ENCODE results near the gene VAC14.

VAC14 gene

DNA sequence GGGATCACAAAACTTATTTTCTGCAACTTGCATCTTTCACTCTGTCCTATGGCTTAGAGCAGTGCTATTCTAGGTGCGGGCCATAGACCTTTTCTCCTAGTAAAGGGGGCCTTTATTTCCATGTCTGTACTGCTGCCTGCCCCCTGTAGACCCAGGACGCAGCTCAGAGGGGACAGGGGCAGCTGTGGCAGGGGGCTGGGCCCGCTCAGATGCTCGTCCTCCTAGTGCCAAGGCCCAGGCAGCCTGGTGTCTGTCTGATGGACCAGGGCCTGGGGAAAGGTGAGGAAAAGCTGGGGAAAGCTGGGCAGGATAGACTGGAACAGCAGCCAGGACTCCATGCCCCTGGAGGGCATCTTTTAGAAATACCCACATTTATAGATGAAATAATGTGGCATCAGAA, 25.6 kb downstream of the VAC14 start:
- DNase-seq = no peak
- Histone ChIP-seq H3K9ac (ENCODE audit: low read length) (no peak overlapping the region), H3K79me1 (ENCODE audit: low read length) (no peaks in the 10 kb centered on the region), H4K8ac (ENCODE audit: low read depth, low read length) (no peak overlapping the region), H3K79me2 (ENCODE audit: control insufficient read depth, insufficient read depth, low read length) (no peaks in the 10 kb centered on the region), H2BK5ac (ENCODE audit: low read length) (no peak overlapping the region), H3K36me3 (ENCODE audit: control insufficient read depth, insufficient read depth, low read length) (no peaks in the 10 kb centered on the region), H2BK15ac (replicated peaks; ENCODE audit: low read depth) (no peak overlapping the region), H2BK120ac (ENCODE audit: low read depth, low read length) (no peak overlapping the region), H3K27ac (ENCODE audit: low read depth, low read length) (no peak overlapping the region), H3K27me3 (ENCODE audit: insufficient read depth, low read length, poor library complexity) (no peaks in the 10 kb centered on the region), H3K56ac (ENCODE audit: low read length) (no peak overlapping the region), H3K4me1 (ENCODE audit: control insufficient read depth, low read depth, low read length) (no peaks in the 10 kb centered on the region), H3K4ac (ENCODE audit: low read depth, low read length) (no peak overlapping the region), H3K23ac (ENCODE audit: low read length) (no peak overlapping the region), H3K4me2 (ENCODE audit: low read length) (no peak overlapping the region), H3K4me3 (ENCODE audit: low read length) (no peak overlapping the region), H4K5ac (ENCODE audit: low read length) (no peak overlapping the region), H3K18ac (ENCODE audit: low read length) (no peak overlapping the region), H2AK5ac (ENCODE audit: low read length) (no peak overlapping the region)
- WGBS (ENCODE audit: extremely low coverage, insufficient coverage, low lambda C conversion rate) = no CpG with 5 or more reads among the region's 4 CpGs

DNA sequence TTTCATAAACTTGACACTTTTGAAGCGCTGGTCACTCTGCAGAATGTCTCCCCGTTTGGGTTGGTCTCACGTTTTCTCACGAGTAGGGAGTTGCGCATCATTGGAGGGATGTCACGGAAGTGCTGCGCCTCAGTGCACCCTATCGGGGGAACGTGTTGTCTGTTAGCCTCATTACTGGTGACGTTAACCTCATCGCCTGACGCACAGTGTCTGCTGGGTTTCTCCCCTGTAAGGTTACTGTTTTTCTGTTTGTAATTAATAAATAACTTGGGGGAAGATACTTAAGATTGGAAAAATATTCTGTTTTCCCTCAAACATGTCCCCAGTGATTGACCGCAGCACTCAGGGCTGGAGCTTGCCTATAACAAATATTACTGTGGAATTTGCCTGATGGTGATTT, 26.7 kb downstream of the VAC14 start:
- Histone ChIP-seq H2AK5ac (ENCODE audit: low read length) (no peak overlapping the region), H3K23ac (ENCODE audit: low read length) (no peak overlapping the region), H3K4me1 (ENCODE audit: control insufficient read depth, low read depth, low read length) (no peaks in the 10 kb centered on the region), H4K5ac (ENCODE audit: low read length) (no peak overlapping the region), H3K27me3 (ENCODE audit: insufficient read depth, low read length, poor library complexity) (no peaks in the 10 kb centered on the region), H2BK120ac (ENCODE audit: low read depth, low read length) (no peak overlapping the region), H3K79me2 (ENCODE audit: control insufficient read depth, insufficient read depth, low read length) (no peaks in the 10 kb centered on the region), H2BK15ac (replicated peaks; ENCODE audit: low read depth) (no peak overlapping the region), H3K18ac (ENCODE audit: low read length) (no peak overlapping the region), H3K4me3 (ENCODE audit: low read length) (no peak overlapping the region), H3K36me3 (ENCODE audit: control insufficient read depth, insufficient read depth, low read length) (no peaks in the 10 kb centered on the region), H3K56ac (ENCODE audit: low read length) (no peak overlapping the region), H3K4me2 (ENCODE audit: low read length) (no peak overlapping the region), H3K27ac (ENCODE audit: low read depth, low read length) (no peak overlapping the region), H3K4ac (ENCODE audit: low read depth, low read length) (no peak overlapping the region), H3K79me1 (ENCODE audit: low read length) (no peaks in the 10 kb centered on the region), H3K9ac (ENCODE audit: low read length) (no peak overlapping the region), H2BK5ac (ENCODE audit: low read length) (no peak overlapping the region), H4K8ac (ENCODE audit: low read depth, low read length) (no peak overlapping the region)
- no CpG with 5 or more reads among the region's 13 CpGs for WGBS (ENCODE audit: extremely low coverage, insufficient coverage, low lambda C conversion rate)
- DNase-seq = no peak

DNA sequence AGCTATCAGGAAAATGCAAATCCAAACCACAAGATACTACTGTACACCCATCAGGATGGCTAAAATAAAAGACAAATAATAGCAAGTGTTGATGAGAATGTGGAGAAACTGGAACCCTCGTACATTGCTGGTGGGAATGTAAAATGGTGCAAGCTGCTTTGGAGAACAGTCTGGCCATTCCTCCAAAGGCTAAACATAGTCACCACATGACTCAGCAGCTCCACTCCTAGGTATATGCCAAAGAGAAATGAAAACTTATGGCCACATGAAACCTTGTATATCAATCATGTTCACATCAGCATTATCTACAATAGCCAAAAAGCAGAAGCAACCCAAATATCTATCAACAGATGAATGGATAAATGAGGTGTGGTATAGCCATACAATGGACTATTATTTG, 28.5 kb downstream of the VAC14 start:
- no peak overlapping the region for H3K18ac ChIP-seq (ENCODE audit: low read length)
- H3K36me3 ChIP-seq (ENCODE audit: control insufficient read depth, insufficient read depth, low read length) = no peaks in the 10 kb centered on the region
- no peak overlapping the region for H2BK5ac ChIP-seq (ENCODE audit: low read length)
- no peak overlapping the region for H3K4ac ChIP-seq (ENCODE audit: low read depth, low read length)
- H3K23ac ChIP-seq (ENCODE audit: low read length) = no peak overlapping the region
- DNase-seq = no peak
- H3K79me2 ChIP-seq (ENCODE audit: control insufficient read depth, insufficient read depth, low read length) = no peaks in the 10 kb centered on the region
- H2AK5ac ChIP-seq (ENCODE audit: low read length) = no peak overlapping the region
- H4K8ac ChIP-seq (ENCODE audit: low read depth, low read length) = no peak overlapping the region
- WGBS (ENCODE audit: extremely low coverage, insufficient coverage, low lambda C conversion rate) = no CpG with 5 or more reads among the region's 1 CpG
- H2BK120ac ChIP-seq (ENCODE audit: low read depth, low read length) = no peak overlapping the region
- no peak overlapping the region for H3K27ac ChIP-seq (ENCODE audit: low read depth, low read length)
- H3K4me2 ChIP-seq (ENCODE audit: low read length) = no peak overlapping the region
- H3K4me3 ChIP-seq (ENCODE audit: low read length) = no peak overlapping the region
- H3K4me1 ChIP-seq (ENCODE audit: control insufficient read depth, low read depth, low read length) = no peaks in the 10 kb centered on the region
- H3K9ac ChIP-seq (ENCODE audit: low read length) = no peak overlapping the region
- no peak overlapping the region for H4K5ac ChIP-seq (ENCODE audit: low read length)
- H2BK15ac ChIP-seq (replicated peaks; ENCODE audit: low read depth) = no peak overlapping the region
- H3K56ac ChIP-seq (ENCODE audit: low read length) = no peak overlapping the region
- H3K79me1 ChIP-seq (ENCODE audit: low read length) = no peaks in the 10 kb centered on the region
- H3K27me3 ChIP-seq (ENCODE audit: insufficient read depth, low read length, poor library complexity) = no peaks in the 10 kb centered on the region

DNA sequence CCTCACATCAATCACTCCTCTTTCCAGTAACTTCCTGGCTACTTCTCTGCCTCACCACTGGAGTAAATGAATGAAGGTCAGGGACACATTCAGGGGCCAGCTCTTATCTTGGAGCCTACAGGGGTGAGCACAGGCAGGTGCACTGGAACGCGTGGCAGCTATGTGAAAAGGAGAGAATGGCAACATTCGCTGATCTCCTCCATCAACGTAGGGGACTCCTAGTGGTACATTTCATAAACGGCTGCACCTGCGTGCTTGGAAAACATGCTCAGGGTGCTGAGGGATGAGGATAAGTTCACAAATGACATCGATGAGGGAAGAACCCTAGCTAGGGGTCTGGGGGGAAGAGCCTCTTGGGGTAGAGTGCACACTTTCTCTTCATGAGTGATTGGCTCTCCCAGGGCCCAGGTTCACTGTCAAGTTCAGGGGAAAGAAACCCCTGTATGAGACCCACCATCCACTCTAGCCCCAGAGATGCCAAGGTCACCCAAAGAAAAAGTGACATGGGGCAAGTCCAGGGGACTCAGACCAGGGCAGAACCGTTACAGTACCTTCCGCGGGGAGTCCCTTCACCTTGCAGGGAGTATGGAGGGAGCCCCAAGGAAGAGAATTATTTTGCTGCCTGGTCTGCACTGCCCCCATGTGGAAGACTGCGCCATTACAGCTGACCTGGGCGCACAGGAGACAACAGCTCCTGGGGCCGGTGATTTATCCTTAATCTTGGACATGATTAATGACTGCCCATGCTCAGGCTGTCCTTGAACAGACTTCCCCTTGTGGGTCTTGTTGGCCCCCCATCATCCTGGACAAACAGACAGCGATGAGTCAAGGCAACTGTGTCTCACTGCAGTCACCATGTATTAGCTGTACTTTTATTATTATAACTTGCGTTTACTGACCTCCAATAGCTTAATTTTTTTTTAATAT, 30.1 kb downstream of the VAC14 start:
- no peak overlapping the region for H2BK5ac ChIP-seq (ENCODE audit: low read length)

DNA sequence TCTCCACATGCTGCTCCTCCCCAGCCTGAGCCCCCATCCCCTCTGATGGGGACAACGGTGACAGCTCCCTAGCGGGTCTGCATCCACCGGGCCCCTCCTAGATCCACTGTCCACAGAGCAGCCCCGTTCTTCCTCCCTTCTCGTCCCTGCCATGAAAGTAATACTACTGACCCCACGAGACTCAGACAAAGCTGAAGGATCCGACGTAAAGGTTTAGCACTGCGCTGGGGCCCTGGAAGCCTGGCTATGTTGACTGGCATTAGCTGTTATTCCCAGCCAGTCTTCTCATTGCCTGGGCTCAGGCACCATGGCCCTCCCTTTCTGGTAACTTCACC, 30.7 kb downstream of the VAC14 start:
- Histone ChIP-seq H2BK120ac (ENCODE audit: low read depth, low read length) (no peak overlapping the region), H3K56ac (ENCODE audit: low read length) (no peak overlapping the region), H2AK5ac (ENCODE audit: low read length) (no peak overlapping the region), H4K8ac (ENCODE audit: low read depth, low read length) (no peak overlapping the region), H3K4me3 (ENCODE audit: low read length) (no peak overlapping the region), H3K27ac (ENCODE audit: low read depth, low read length) (no peak overlapping the region), H3K79me1 (ENCODE audit: low read length) (no peaks in the 10 kb centered on the region), H3K4ac (ENCODE audit: low read depth, low read length) (no peak overlapping the region), H2BK15ac (replicated peaks; ENCODE audit: low read depth) (no peak overlapping the region), H3K4me2 (ENCODE audit: low read length) (no peak overlapping the region), H4K5ac (ENCODE audit: low read length) (no peak overlapping the region), H3K23ac (ENCODE audit: low read length) (no peak overlapping the region), H3K27me3 (ENCODE audit: insufficient read depth, low read length, poor library complexity) (no peaks in the 10 kb centered on the region), H2BK5ac (ENCODE audit: low read length) (no peak overlapping the region), H3K4me1 (ENCODE audit: control insufficient read depth, low read depth, low read length) (no peaks in the 10 kb centered on the region), H3K18ac (ENCODE audit: low read length) (no peak overlapping the region), H3K79me2 (ENCODE audit: control insufficient read depth, insufficient read depth, low read length) (no peaks in the 10 kb centered on the region), H3K9ac (ENCODE audit: low read length) (no peak overlapping the region), H3K36me3 (ENCODE audit: control insufficient read depth, insufficient read depth, low read length) (no peaks in the 10 kb centered on the region)
- WGBS (ENCODE audit: extremely low coverage, insufficient coverage, low lambda C conversion rate) = no CpG with 5 or more reads among the region's 9 CpGs
- no peak for DNase-seq

More for the DNA sequence above, 30.1 kb downstream of the VAC14 start:
- Histone ChIP-seq H4K5ac (ENCODE audit: low read length) (no peak overlapping the region), H2AK5ac (ENCODE audit: low read length) (no peak overlapping the region), H3K4me1 (ENCODE audit: control insufficient read depth, low read depth, low read length) (no peaks in the 10 kb centered on the region), H3K23ac (ENCODE audit: low read length) (no peak overlapping the region), H3K79me1 (ENCODE audit: low read length) (no peaks in the 10 kb centered on the region), H3K56ac (ENCODE audit: low read length) (no peak overlapping the region), H3K4me3 (ENCODE audit: low read length) (no peak overlapping the region), H3K27me3 (ENCODE audit: insufficient read depth, low read length, poor library complexity) (no peaks in the 10 kb centered on the region), H3K27ac (ENCODE audit: low read depth, low read length) (no peak overlapping the region), H3K79me2 (ENCODE audit: control insufficient read depth, insufficient read depth, low read length) (no peaks in the 10 kb centered on the region), H3K18ac (ENCODE audit: low read length) (no peak overlapping the region), H3K4ac (ENCODE audit: low read depth, low read length) (no peak overlapping the region), H3K9ac (ENCODE audit: low read length) (no peak overlapping the region), H2BK120ac (ENCODE audit: low read depth, low read length) (no peak overlapping the region), H4K8ac (ENCODE audit: low read depth, low read length) (no peak overlapping the region), H3K4me2 (ENCODE audit: low read length) (no peak overlapping the region), H3K36me3 (ENCODE audit: control insufficient read depth, insufficient read depth, low read length) (no peaks in the 10 kb centered on the region), H2BK15ac (replicated peaks; ENCODE audit: low read depth) (no peak overlapping the region)
- no CpG with 5 or more reads among the region's 15 CpGs for WGBS (ENCODE audit: extremely low coverage, insufficient coverage, low lambda C conversion rate)
- DNase-seq = peak; percentile 67

DNA sequence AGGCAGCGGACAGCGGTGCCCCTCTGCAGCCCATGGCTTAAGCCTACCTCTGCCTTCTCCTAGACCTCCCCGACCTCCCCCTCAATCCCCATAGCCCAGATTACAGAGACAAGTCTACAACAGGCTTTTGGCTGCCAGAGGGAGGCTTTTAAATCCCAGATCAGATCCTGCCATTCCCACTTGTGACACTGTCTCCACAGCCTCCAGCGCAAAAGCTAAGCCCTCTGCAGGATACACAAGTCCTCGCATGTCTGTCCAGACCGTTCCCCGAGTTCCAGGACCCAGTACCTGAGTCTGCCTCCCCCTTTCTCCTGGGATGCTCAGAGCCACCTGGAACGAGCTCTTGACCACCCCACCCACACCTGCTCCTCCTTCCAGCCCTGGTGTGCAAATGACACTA, 31.2 kb downstream of the VAC14 start:
- no peak overlapping the region for H3K23ac ChIP-seq (ENCODE audit: low read length)
- no peak for DNase-seq
- H4K5ac ChIP-seq (ENCODE audit: low read length) = no peak overlapping the region
- no peaks in the 10 kb centered on the region for H3K79me1 ChIP-seq (ENCODE audit: low read length)
- H2BK15ac ChIP-seq (replicated peaks; ENCODE audit: low read depth) = no peak overlapping the region
- no peak overlapping the region for H4K8ac ChIP-seq (ENCODE audit: low read depth, low read length)
- no peaks in the 10 kb centered on the region for H3K4me1 ChIP-seq (ENCODE audit: control insufficient read depth, low read depth, low read length)
- no peak overlapping the region for H3K4ac ChIP-seq (ENCODE audit: low read depth, low read length)
- no peaks in the 10 kb centered on the region for H3K79me2 ChIP-seq (ENCODE audit: control insufficient read depth, insufficient read depth, low read length)
- H2BK5ac ChIP-seq (ENCODE audit: low read length) = no peak overlapping the region
- no peak overlapping the region for H3K18ac ChIP-seq (ENCODE audit: low read length)
- no peaks in the 10 kb centered on the region for H3K36me3 ChIP-seq (ENCODE audit: control insufficient read depth, insufficient read depth, low read length)
- H3K27ac ChIP-seq (ENCODE audit: low read depth, low read length) = no peak overlapping the region
- H3K9ac ChIP-seq (ENCODE audit: low read length) = no peak overlapping the region
- no peak overlapping the region for H2AK5ac ChIP-seq (ENCODE audit: low read length)
- no peak overlapping the region for H3K4me2 ChIP-seq (ENCODE audit: low read length)
- H3K27me3 ChIP-seq (ENCODE audit: insufficient read depth, low read length, poor library complexity) = no peaks in the 10 kb centered on the region
- H2BK120ac ChIP-seq (ENCODE audit: low read depth, low read length) = no peak overlapping the region
- H3K56ac ChIP-seq (ENCODE audit: low read length) = no peak overlapping the region
- whole genome bisulfite sequencing (ENCODE audit: extremely low coverage, insufficient coverage, low lambda C conversion rate) = no CpG with 5 or more reads among the region's 8 CpGs
- no peak overlapping the region for H3K4me3 ChIP-seq (ENCODE audit: low read length)

Measured in mesendoderm (in vitro differentiated cells).